AG04450 (cell line): ENCODE results near the gene ARL9. TPM values are rescaled to one million over a fixed set of nuclear protein-coding genes. Genes with fewer than 3 reads are reported as not detected.
A peak's percentile ranks its signal among the peaks of the same experiment; 100 is the strongest.

Experiments
- CTCF ChIA-PET: fragments of 300-600, 350-600 bp; formaldehyde crosslinking; extraction: SDS; loops from one replicate; lab custom pipeline; 2022; ENCODE audit warnings: antibody characterized with exemption, inconsistent platforms; lab: Charles Lee
- POLR2A ChIA-PET: fragments of 350-600 bp; formaldehyde crosslinking; extraction: SDS; loops from one replicate; lab custom pipeline; 2021; ENCODE audit warnings: antibody characterized with exemption, inconsistent platforms; lab: Yijun Ruan, JAX
- DNase-seq: peaks from one replicate; pipeline ENCODE4 v3.0.0-alpha.2; 2011; ENCODE audit warnings: low read depth, low spot score
- H3K27ac ChIP-seq: one replicate; pipeline ENCODE4 v1.5.1; 2012; ENCODE audit warnings: low read depth, low read length, control low read depth
- H3K27me3 ChIP-seq: one replicate; pipeline ENCODE4 v1.6.0; 2012; ENCODE audit warnings: low read length; ENCODE audit not compliant: control insufficient read depth, insufficient read depth
- H3K4me3 ChIP-seq: 2 replicates; pipeline ENCODE4 v1.5.1; 2011; ENCODE audit warnings: mild to moderate bottlenecking, low read depth, low read length, control low read depth
- H3K9me3 ChIP-seq: 2 replicates; pipeline ENCODE4 v1.5.1; 2012; ENCODE audit warnings: low read length; ENCODE audit not compliant: control insufficient read depth, insufficient read depth
- polyA plus RNA-seq: library from polyadenylated mRNA; depleted of rRNA; stranded (reverse); fragments of >200 nt; gene quantifications from 2 replicates; pipeline ENCODE4 v1.2.3, GENCODE V29; 2011
- TF ChIP-seq, protein P1 (sequence below): IDR thresholded peaks from 2 replicates; pipeline ENCODE4 v1.5.1; 2011; ENCODE audit warnings: low read depth, low read length, control low read depth, inconsistent platforms

ARL9 gene
- polyA plus RNA-seq, 1 experiment, result 0.68 TPM

DNA sequence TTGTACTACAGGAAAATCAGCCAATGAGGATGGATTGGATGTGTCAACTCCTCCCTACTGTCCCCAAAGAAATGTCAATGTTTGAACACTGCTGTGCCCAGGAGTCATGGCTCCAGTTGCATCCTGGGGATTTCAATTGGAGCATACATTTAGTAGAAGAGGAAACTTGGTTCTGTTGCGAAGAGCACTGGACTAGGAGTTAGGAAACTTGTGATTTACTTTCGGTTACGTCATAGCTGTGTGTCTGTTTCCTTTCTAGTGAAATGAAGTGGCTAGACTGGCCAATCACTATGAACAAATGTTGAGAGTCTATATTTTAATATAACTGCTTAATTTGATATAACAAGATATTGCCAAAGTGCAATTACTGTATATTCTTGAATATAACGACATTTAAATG is 35.2 kb downstream of the ARL9 start:
- no peak for DNase-seq
- peaks cover 2% of the 10 kb centered on the region for H3K27me3 ChIP-seq
- TF ChIP-seq, protein P1, sequence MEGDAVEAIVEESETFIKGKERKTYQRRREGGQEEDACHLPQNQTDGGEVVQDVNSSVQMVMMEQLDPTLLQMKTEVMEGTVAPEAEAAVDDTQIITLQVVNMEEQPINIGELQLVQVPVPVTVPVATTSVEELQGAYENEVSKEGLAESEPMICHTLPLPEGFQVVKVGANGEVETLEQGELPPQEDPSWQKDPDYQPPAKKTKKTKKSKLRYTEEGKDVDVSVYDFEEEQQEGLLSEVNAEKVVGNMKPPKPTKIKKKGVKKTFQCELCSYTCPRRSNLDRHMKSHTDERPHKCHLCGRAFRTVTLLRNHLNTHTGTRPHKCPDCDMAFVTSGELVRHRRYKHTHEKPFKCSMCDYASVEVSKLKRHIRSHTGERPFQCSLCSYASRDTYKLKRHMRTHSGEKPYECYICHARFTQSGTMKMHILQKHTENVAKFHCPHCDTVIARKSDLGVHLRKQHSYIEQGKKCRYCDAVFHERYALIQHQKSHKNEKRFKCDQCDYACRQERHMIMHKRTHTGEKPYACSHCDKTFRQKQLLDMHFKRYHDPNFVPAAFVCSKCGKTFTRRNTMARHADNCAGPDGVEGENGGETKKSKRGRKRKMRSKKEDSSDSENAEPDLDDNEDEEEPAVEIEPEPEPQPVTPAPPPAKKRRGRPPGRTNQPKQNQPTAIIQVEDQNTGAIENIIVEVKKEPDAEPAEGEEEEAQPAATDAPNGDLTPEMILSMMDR, result no peak
- no peak overlapping the region for H3K4me3 ChIP-seq
- H3K27ac ChIP-seq, result no peak overlapping the region
- CTCF ChIA-PET, result no interaction called here
- POLR2A ChIA-PET, result no interaction called here
- no peaks in the 10 kb centered on the region for H3K9me3 ChIP-seq

- peak overlapping the region; percentile 58 for H3K4me3 ChIP-seq
- H3K27me3 ChIP-seq, result peaks cover 7% of the 10 kb centered on the region
- H3K9me3 ChIP-seq, result no peaks in the 10 kb centered on the region
- POLR2A ChIA-PET, result interaction anchor here (0.5 to 1.0 kb wide), 2 partner anchors 107 to 293 kb away, joined by 3 read pairs; no protein-coding TSS in a partner anchor
- CTCF ChIA-PET, result interaction anchor here (0.5 to 3.0 kb wide), 49 partner anchors 8 to 591 kb away, joined by 3 to 24 read pairs (median 4); partner anchors contain the start of genes PAICS and PPAT
- TF ChIP-seq, protein P1, result peak; percentile 96
- H3K27ac ChIP-seq, result no peak overlapping the region
- peak; percentile 63 for DNase-seq
These were observed 39.1 kb downstream of the ARL9 start for GRCh38 chr4:56544573-56545131.

GRCh38 chr4:56550642-56551041 is 45.1 kb downstream of the ARL9 start:
- DNase-seq, result no peak
- POLR2A ChIA-PET, result no interaction called here
- H3K9me3 ChIP-seq, result no peaks in the 10 kb centered on the region
- CTCF ChIA-PET, result interaction anchor here (1.1 to 1.8 kb wide), 3 partner anchors 12 to 249 kb away, joined by 3 to 4 read pairs (median 3); no protein-coding TSS in a partner anchor
- peaks cover 5% of the 10 kb centered on the region for H3K27me3 ChIP-seq
- no peak overlapping the region for H3K27ac ChIP-seq
- TF ChIP-seq, protein P1, result no peak
- H3K4me3 ChIP-seq, result no peak overlapping the region

DNA sequence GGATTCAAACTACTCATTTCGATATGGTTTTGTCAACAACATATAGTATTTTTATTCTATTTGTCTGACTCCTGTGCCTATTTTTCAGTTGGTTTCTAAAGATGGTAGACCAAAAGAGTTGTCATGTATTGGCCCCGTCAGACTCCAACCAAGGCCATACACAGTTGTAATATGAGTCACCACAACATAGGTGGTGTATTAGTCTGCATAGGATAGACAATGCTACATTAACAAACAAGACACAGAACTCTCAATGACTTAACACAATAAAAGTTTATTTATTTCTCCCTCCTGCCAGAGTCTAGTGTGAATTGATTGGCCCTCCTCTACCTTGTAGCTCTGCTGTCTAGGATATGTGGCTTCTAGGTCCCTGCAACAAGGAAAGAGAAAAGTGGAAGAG is 45.9 kb downstream of the ARL9 start:
- no peaks in the 10 kb centered on the region for H3K9me3 ChIP-seq
- ChIA-PET POLR2A (no interaction called here), CTCF (interaction anchor here (1.8 kb wide), 1 partner anchor 13 kb away, joined by 4 read pairs; no protein-coding TSS in a partner anchor)
- no peak overlapping the region for H3K4me3 ChIP-seq
- no peak for DNase-seq
- no peak overlapping the region for H3K27ac ChIP-seq
- TF ChIP-seq, protein P1, result no peak
- H3K27me3 ChIP-seq, result peaks cover 5% of the 10 kb centered on the region

GRCh38 chr4:56552273-56552672 is 46.7 kb downstream of the ARL9 start:
- no peaks in the 10 kb centered on the region for H3K9me3 ChIP-seq
- DNase-seq, result no peak
- H3K27ac ChIP-seq, result no peak overlapping the region
- POLR2A ChIA-PET, result no interaction called here
- CTCF ChIA-PET, result interaction anchor here (1.1 kb wide), 1 partner anchor 8 kb away, joined by 7 read pairs; no protein-coding TSS in a partner anchor
- TF ChIP-seq, protein P1, result no peak
- H3K27me3 ChIP-seq, result peaks cover 5% of the 10 kb centered on the region
- H3K4me3 ChIP-seq, result no peak overlapping the region
